ENCODE results near the gene BLMH. TPM values are rescaled to one million over a fixed set of nuclear protein-coding genes. Genes with fewer than 3 reads are reported as not detected.

Gene BLMH
- total and polyA plus RNA-seq, 2 donors from 2014 or later: 30.5 to 32.5 TPM

GRCh38 chr17:30279156-30279555, 12.6 kb downstream of the BLMH start:
- Histone ChIP-seq H3K4me1 (ENCODE audit: control insufficient read depth in 2 of 3, insufficient read depth in 2 of 3, low read depth in 1 of 3, low read length in 3 of 3) (no peaks in the 10 kb centered on the region), H3K4me3 (ENCODE audit: low read length in 3 of 3) (no peak overlapping the region), H3K27me3 (ENCODE audit: control insufficient read depth, insufficient read depth, low read length) (no peaks in the 10 kb centered on the region), H3K36me3 (ENCODE audit: control insufficient read depth in 2 of 3, insufficient read depth in 3 of 3, low read length in 3 of 3) (peaks cover 4 to 24% (median 8%) of the 10 kb centered on the region in 3 donors), H3K9me3 (ENCODE audit: control insufficient read depth in 2 of 3, insufficient read depth in 1 of 3, low read length in 3 of 3) (no peaks in the 10 kb centered on the region), H3K27ac (ENCODE audit: low read depth in 2 of 2, low read length in 2 of 2) (no peak overlapping the region), H3K9ac (ENCODE audit: low read length in 3 of 3) (no peak overlapping the region)
- DNase-seq (no peak), FAIRE-seq (no peak)
- intact Hi-C loops (cut with DNase I): no loop called here
- no peak for TF ChIP-seq CTCF (IDR thresholded peaks at IDR 0.05; ENCODE audit: borderline replicate concordance, extremely low read depth, insufficient read depth)

GRCh38 chr17:30278032-30278431, 13.7 kb downstream of the BLMH start:
- intact Hi-C loops (cut with DNase I): no loop called here
- TF ChIP-seq CTCF (IDR thresholded peaks at IDR 0.05; ENCODE audit: borderline replicate concordance, extremely low read depth, insufficient read depth): peak; percentile 51
- H3K9me3 ChIP-seq (ENCODE audit: control insufficient read depth in 2 of 3, insufficient read depth in 1 of 3, low read length in 3 of 3): no peaks in the 10 kb centered on the region
- peaks cover 3 to 31% (median 11%) of the 10 kb centered on the region in 3 donors for H3K36me3 ChIP-seq (ENCODE audit: control insufficient read depth in 2 of 3, insufficient read depth in 3 of 3, low read length in 3 of 3)
- H3K27me3 ChIP-seq (ENCODE audit: control insufficient read depth, insufficient read depth, low read length): no peaks in the 10 kb centered on the region
- FAIRE-seq: peak; percentile 50
- no peak overlapping the region for H3K9ac ChIP-seq (ENCODE audit: low read length in 3 of 3)
- no peak overlapping the region for H3K4me3 ChIP-seq (ENCODE audit: low read length in 3 of 3)
- H3K4me1 ChIP-seq (ENCODE audit: control insufficient read depth in 2 of 3, insufficient read depth in 2 of 3, low read depth in 1 of 3, low read length in 3 of 3): no peaks in the 10 kb centered on the region
- peak in 4 of 5 donors; percentile 41 to 75 (median 60) for DNase-seq
- H3K27ac ChIP-seq (ENCODE audit: low read depth in 2 of 2, low read length in 2 of 2): no peak overlapping the region

- H3K9me3 ChIP-seq (ENCODE audit: control insufficient read depth in 2 of 3, insufficient read depth in 1 of 3, low read length in 3 of 3): no peaks in the 10 kb centered on the region
- no peak for TF ChIP-seq CTCF (IDR thresholded peaks at IDR 0.05; ENCODE audit: borderline replicate concordance, extremely low read depth, insufficient read depth)
- H3K4me1 ChIP-seq (ENCODE audit: control insufficient read depth in 2 of 3, insufficient read depth in 2 of 3, low read depth in 1 of 3, low read length in 3 of 3): no peaks in the 10 kb centered on the region
- DNase-seq: no peak
- intact Hi-C loops (cut with DNase I): no loop called here
- no peaks in the 10 kb centered on the region for H3K27me3 ChIP-seq (ENCODE audit: control insufficient read depth, insufficient read depth, low read length)
- H3K36me3 ChIP-seq (ENCODE audit: control insufficient read depth in 2 of 3, insufficient read depth in 3 of 3, low read length in 3 of 3): peaks cover 3 to 41% (median 29%) of the 10 kb centered on the region in 3 donors
- H3K4me3 ChIP-seq (ENCODE audit: low read length in 3 of 3): no peak overlapping the region
- no peak for FAIRE-seq
- H3K27ac ChIP-seq (ENCODE audit: low read depth in 2 of 2, low read length in 2 of 2): no peak overlapping the region
- no peak overlapping the region for H3K9ac ChIP-seq (ENCODE audit: low read length in 3 of 3)
Observed at GRCh38 chr17:30275911-30276310, 15.8 kb downstream of the BLMH start.

- intact Hi-C loops (cut with DNase I): no loop called here
- TF ChIP-seq CTCF (IDR thresholded peaks at IDR 0.05; ENCODE audit: borderline replicate concordance, extremely low read depth, insufficient read depth): no peak
- DNase-seq (no peak), FAIRE-seq (no peak)
- Histone ChIP-seq H3K4me1 (ENCODE audit: control insufficient read depth in 2 of 3, insufficient read depth in 2 of 3, low read depth in 1 of 3, low read length in 3 of 3) (no peaks in the 10 kb centered on the region), H3K4me3 (ENCODE audit: low read length in 3 of 3) (no peak overlapping the region), H3K27ac (ENCODE audit: low read depth in 2 of 2, low read length in 2 of 2) (no peak overlapping the region), H3K9ac (ENCODE audit: low read length in 3 of 3) (no peak overlapping the region), H3K9me3 (ENCODE audit: control insufficient read depth in 2 of 3, insufficient read depth in 1 of 3, low read length in 3 of 3) (no peaks in the 10 kb centered on the region), H3K36me3 (ENCODE audit: control insufficient read depth in 2 of 3, insufficient read depth in 3 of 3, low read length in 3 of 3) (peaks cover 3 to 42% (median 31%) of the 10 kb centered on the region in 3 donors), H3K27me3 (ENCODE audit: control insufficient read depth, insufficient read depth, low read length) (no peaks in the 10 kb centered on the region)
Observed at GRCh38 chr17:30274887-30275286, 16.9 kb downstream of the BLMH start.
